GM12878 (cell line): Measurements from ENCODE around the gene GPR179. TPM values are rescaled to one million over a fixed set of nuclear protein-coding genes. Genes with fewer than 3 reads are reported as not detected.

Source experiments
- ATAC-seq: fragments of 200-7000 bp; cut with Tn5 transposase; 3 replicates; pipeline ENCODE4 v1.9.1; 2020; ENCODE audit warnings: mild to moderate bottlenecking, moderate library complexity
- BruUV-seq: library from RNA; stranded (reverse); fragments of 400-500 nt; replicated peaks from 2 replicates; lab custom pipeline; 2021; lab: Mats Ljungman, UMichigan
- CTCF ChIA-PET: fragments of 300-600 bp; sonication (Branson Sonifier 250); formaldehyde crosslinking; extraction: SDS; loops from one replicate; lab custom pipeline; 2021; ENCODE audit warnings: inconsistent platforms; lab: Yijun Ruan, JAX
- POLR2A ChIA-PET: fragments of 350-600 bp; formaldehyde crosslinking; extraction: SDS; loops from one replicate; lab custom pipeline; 2021; ENCODE audit warnings: inconsistent platforms; lab: Charles Lee
- RAD21 ChIA-PET: fragments of 300-600 bp; sonication (Branson Sonifier 250); formaldehyde crosslinking; loops from one replicate; lab custom pipeline; 2023; ENCODE audit warnings: antibody characterized with exemption; ENCODE audit not compliant: unreplicated experiment; lab: Charles Lee
- SMC1A ChIA-PET: fragments of 300-600 bp; sonication (Branson Sonifier 250); formaldehyde crosslinking; loops from one replicate; lab custom pipeline; 2023; ENCODE audit not compliant: unreplicated experiment, uncharacterized antibody; lab: Charles Lee
- DNase-seq: peaks from one replicate; pipeline ENCODE4 v3.0.0-alpha.2; 2011; ENCODE audit warnings: low read depth, low spot score
- FAIRE-seq: peaks from 3 replicates; lab custom pipeline; 2011; peaks lifted over from hg19 to GRCh38; lab: Jason Lieb, UNC
- H2AFZ ChIP-seq: 2 replicates; pipeline ENCODE4 v1.6.0; 2011; ENCODE audit warnings: low read depth, low read length, control low read depth; ENCODE audit not compliant: control insufficient read depth
- H3K27ac ChIP-seq: 2 replicates; pipeline ENCODE4 v1.5.1; 2011; ENCODE audit warnings: control low read depth; ENCODE audit not compliant: control insufficient read depth, insufficient read depth
- H3K27me3 ChIP-seq, 2 experiments: replicated peaks in 1 of 2; 2 replicates each; pipeline versions ENCODE4 v1.6.0 to v1.6.1; 2011; ENCODE audit warnings: low read length in 1 of 2; ENCODE audit not compliant: control insufficient read depth in 2 of 2, insufficient read depth in 2 of 2
- H3K36me3 ChIP-seq, 2 experiments: 2 replicates each; pipeline ENCODE4 v1.5.1; 2011; ENCODE audit warnings: low read length in 1 of 2; ENCODE audit not compliant: control insufficient read depth in 2 of 2, insufficient read depth in 2 of 2
- H3K4me1 ChIP-seq: 2 replicates; pipeline ENCODE4 v1.6.1; 2011; ENCODE audit warnings: mild to moderate bottlenecking, low read length, moderate library complexity, mixed read lengths; ENCODE audit not compliant: control insufficient read depth, insufficient read depth
- H3K4me2 ChIP-seq: 2 replicates; pipeline ENCODE4 v1.6.0; 2011; ENCODE audit warnings: control low read depth; ENCODE audit not compliant: control insufficient read depth, insufficient read depth
- H3K4me3 ChIP-seq: fragments of 200-600 bp; sonication (generic); 2 replicates; pipeline ENCODE4 v1.5.1; 2016
- H3K79me2 ChIP-seq: 2 replicates; pipeline ENCODE4 v1.6.0; 2011; ENCODE audit warnings: low read length; ENCODE audit not compliant: control insufficient read depth, insufficient read depth
- H3K9ac ChIP-seq: 2 replicates; pipeline ENCODE4 v1.8.0; 2011; ENCODE audit warnings: low read length, control low read depth, mixed read lengths; ENCODE audit not compliant: control insufficient read depth, insufficient read depth
- H3K9me3 ChIP-seq: replicated peaks from 3 replicates; pipeline ENCODE4 v1.5.1; 2011; ENCODE audit warnings: mild to moderate bottlenecking, low read length; ENCODE audit not compliant: control insufficient read depth, insufficient read depth
- H4K20me1 ChIP-seq: 2 replicates; pipeline ENCODE4 v1.6.0; 2011; ENCODE audit not compliant: control insufficient read depth, insufficient read depth
- ATF2 ChIP-seq: IDR thresholded peaks from 2 replicates; pipeline ENCODE4 v1.6.1; 2012; ENCODE audit warnings: low read length, inconsistent platforms
- BHLHE40 ChIP-seq, 2 experiments: fragments of 450-650 bp in 1 of 2; IDR thresholded peaks; 2 replicates each; pipeline ENCODE4 v1.6.1; 2011 to 2017; ENCODE audit warnings: low read depth in 2 of 2, borderline replicate concordance in 1 of 2, improper control_type of control experiment in 1 of 2, low read length in 1 of 2, mild to moderate bottlenecking in 1 of 2
- IRF3 ChIP-seq: fragments of 450-650 bp; IDR thresholded peaks from 2 replicates; pipeline ENCODE4 v1.6.1; 2014; ENCODE audit warnings: mild to moderate bottlenecking
- IRF5 ChIP-seq: fragments of 450-650 bp; IDR thresholded peaks from 2 replicates; pipeline ENCODE4 v1.6.1; 2017; ENCODE audit warnings: borderline replicate concordance
- MEF2B ChIP-seq: fragments of 450-650 bp; IDR thresholded peaks from 2 replicates; pipeline ENCODE4 v1.6.1; 2018; ENCODE audit warnings: mild to moderate bottlenecking, moderate library complexity; ENCODE audit not compliant: partially characterized antibody, poor library complexity, severe bottlenecking
- MTA2 ChIP-seq: fragments of 450-650 bp; IDR thresholded peaks from 2 replicates; pipeline ENCODE4 v1.6.1; 2016; ENCODE audit warnings: low read depth, mild to moderate bottlenecking, moderate library complexity
- NR2C2 ChIP-seq: IDR thresholded peaks from 2 replicates; pipeline ENCODE4 v1.6.1; 2011; ENCODE audit warnings: borderline replicate concordance, low read depth; ENCODE audit not compliant: control insufficient read depth, insufficient read length
- NRF1 ChIP-seq: conservative IDR thresholded peaks from 2 replicates; pipeline ENCODE4 v1.6.1; 2011; ENCODE audit warnings: mild to moderate bottlenecking, low read depth, low read length, improper control_type of control experiment
- PAX8 ChIP-seq: fragments of 450-650 bp; IDR thresholded peaks from 2 replicates; pipeline ENCODE4 v1.6.1; 2017; ENCODE audit warnings: mild to moderate bottlenecking, moderate library complexity
- PRDM15 ChIP-seq: fragments of 450-650 bp; formaldehyde crosslinking; IDR thresholded peaks from 2 replicates; pipeline ENCODE4 v1.4.0; 2020; ENCODE audit warnings: mild to moderate bottlenecking, moderate library complexity
- SMAD1 ChIP-seq: fragments of 450-650 bp; IDR thresholded peaks from 2 replicates; pipeline ENCODE4 v1.6.1; 2018; ENCODE audit warnings: mild to moderate bottlenecking, low read depth; ENCODE audit not compliant: partially characterized antibody
- SUPT20H ChIP-seq: IDR thresholded peaks from 2 replicates; pipeline ENCODE4 v1.6.1; 2011; ENCODE audit warnings: low read depth, mild to moderate bottlenecking, low read length, moderate library complexity, borderline replicate concordance; ENCODE audit not compliant: control insufficient read depth
- WGBS: methylation state at CpG from one replicate; pipeline ENCODE4 v1.1.6; 2016; ENCODE audit warnings: low lambda C conversion rate; ENCODE audit not compliant: insufficient replicate concordance, insufficient coverage; ENCODE audit errors: missing lambda C conversion rate; 5-methylcytosine and 5-hydroxymethylcytosine counted together
- in situ Hi-C: fragments of 300-500 bp; cut with MboI; formaldehyde crosslinking; loops from 9 replicates; pipeline ENCODE4 v1.14.3; 2018; ENCODE audit warnings: mixed read lengths
- intact Hi-C: fragments of 100-400 bp; cut with micrococcal nuclease; formaldehyde crosslinking; loops from one replicate; pipeline ENCODE4 v1.14.2; 2022; ENCODE audit not compliant: unreplicated experiment
- polyA plus RNA-seq, 11 experiments: library from polyadenylated mRNA; depleted of rRNA in 4 of 11; unstranded in 6 of 11; stranded (reverse) in 5 of 11; fragments of >200 nt; fragmentation: Nextera tagmentation in 4 of 11; fragmentation: Illumina TruSeq in 1 of 11; extraction: Ambion mirVana in 4 of 11; extraction: Trizol in 1 of 11; gene quantifications; 1 replicate in 1 of 11; 2 replicates in 10 of 11; pipeline versions ENCODE4 v1.2.1 to v1.2.3, GENCODE V29; 2011 to 2016; ENCODE audit warnings: inconsistent platforms in 2 of 11, missing spikeins in 2 of 11, low read depth in 1 of 11
- total RNA-seq, 4 experiments: library from RNA; depleted of rRNA in 3 of 4; stranded (reverse); fragments of >200 nt in 3 of 4; fragmentation: Illumina TruSeq in 1 of 4; extraction: Trizol in 1 of 4; gene quantifications; 2 replicates each; pipeline versions ENCODE4 v1.2.1 to v1.2.3, GENCODE V29; 2013 to 2021

The GPR179 gene
- total and polyA plus RNA-seq, 10 of the 15 experiments (the other 5 are each of a cell fraction or from before 2014, with no cell fraction given), result under 0.01 to 0.08 (median 0.01) TPM; not detected in 3

- intact Hi-C loops (no loop called here), in situ Hi-C loops (no loop called here)
- H3K27me3 ChIP-seq, result no peaks in the 10 kb centered on the region
- ChIA-PET CTCF (interaction anchor here (0.9 to 7.5 kb wide), 3 partner anchors 14 to 52 kb away, joined by 3 to 50 read pairs (median 10); no protein-coding TSS in a partner anchor), RAD21 (no interaction called here), SMC1A (interaction anchor here (1.0 to 2.8 kb wide), 2 partner anchors 13 to 18 kb away, joined by 3 to 9 read pairs; no protein-coding TSS in a partner anchor), POLR2A (no interaction called here)
- no peak overlapping the region for H3K9ac ChIP-seq
- FAIRE-seq (no peak), DNase-seq (no peak), ATAC-seq (no peak)
- H3K36me3 ChIP-seq, result peaks cover 0 to 5% of the 10 kb centered on the region in 2 experiments; a peak in 3 of 4 replicates
- H3K79me2 ChIP-seq, result no peaks in the 10 kb centered on the region
- no peak overlapping the region for H3K4me2 ChIP-seq
- WGBS, result 100% methylated on average over 5 of the region's 5 CpGs
- no peak overlapping the region for H3K27ac ChIP-seq
- H3K9me3 ChIP-seq, result no peaks in the 10 kb centered on the region
- no TSS peak for BruUV-seq
- H4K20me1 ChIP-seq, result no peaks in the 10 kb centered on the region
- H3K4me1 ChIP-seq, result no peaks in the 10 kb centered on the region
- no peak overlapping the region for H2AFZ ChIP-seq
- no peak overlapping the region for H3K4me3 ChIP-seq
- TF ChIP-seq PAX8 (no peak), MEF2B (no peak), NR2C2 (no peak), BHLHE40 (IDR thresholded peaks at IDR 0.05; ENCODE audit: borderline replicate concordance in 1 of 2, low read depth in 2 of 2, low read length in 1 of 2) (no peak), SUPT20H (no peak), IRF5 (no peak), SMAD1 (no peak), PRDM15 (CRISPR knock-in tag) (no peak), ATF2 (no peak), IRF3 (no peak), MTA2 (no peak), NRF1 (no peak)
Observed at GRCh38 chr17:38363016-38363415, 19.3 kb upstream of the GPR179 start.
